Stromal cell of bone marrow (primary cell): ENCODE data around the gene PRSS53.
"Not testable (repeated sequence)": the region's sequence is repeated elsewhere in the genome, so short reads cannot be mapped to it uniquely, and the experiment has no call there.

ENCODE experiments used
- DNase-seq: peaks from one replicate; pipeline ENCODE4 v3.0.0-alpha.2; 2012; ENCODE audit warnings: low read depth

Gene PRSS53

GRCh38 chr16:31117384-31118222, 28.9 kb upstream of the PRSS53 start, which contains the start of gene KAT8:
Gene KAT8 (plus strand): TSS chr16:31117664. CDS start chr16:31117682, 18 bp downstream.
- DNase-seq: peak; percentile 96

GRCh38 chr16:31114468-31114867, 25.7 kb upstream of the PRSS53 start:
- no peak for DNase-seq

- no peak for DNase-seq
These were observed 24.7 kb upstream of the PRSS53 start for GRCh38 chr16:31113121-31114120.

GRCh38 chr16:31112711-31113110, 24.0 kb upstream of the PRSS53 start:
- no peak for DNase-seq

- DNase-seq: no peak
These were observed 23.2 kb upstream of the PRSS53 start for GRCh38 chr16:31111881-31112466.

- no peak for DNase-seq
These were observed 21.6 kb upstream of the PRSS53 start for GRCh38 chr16:31110106-31111034.

- no peak for DNase-seq
These were observed 20.9 kb upstream of the PRSS53 start for GRCh38 chr16:31109622-31110021.

- no peak for DNase-seq
These were observed 20.2 kb upstream of the PRSS53 start for GRCh38 chr16:31108794-31109558.

- peak; percentile 38 for DNase-seq
These were observed 19.5 kb upstream of the PRSS53 start, which contains the start of gene BCKDK for GRCh38 chr16:31108035-31108793. Gene BCKDK (plus strand): TSS chr16:31108386. CDS start chr16:31109224, 838 bp downstream.

- no peak for DNase-seq
These were observed 18.7 kb upstream of the PRSS53 start for GRCh38 chr16:31107465-31107867.

GRCh38 chr16:31106509-31107464, 18.0 kb upstream of the PRSS53 start:
- no peak for DNase-seq

- no peak for DNase-seq
These were observed 17.0 kb upstream of the PRSS53 start for GRCh38 chr16:31105677-31106213.

- not testable (repeated sequence) for DNase-seq
These were observed 12.3 kb upstream of the PRSS53 start for GRCh38 chr16:31100876-31101641.

GRCh38 chr16:31099860-31100638, 11.3 kb upstream of the PRSS53 start:
- no peak for DNase-seq

GRCh38 chr16:31094424-31095120, 5.8 kb upstream of the PRSS53 start, which contains the start of gene VKORC1:
Gene VKORC1 (minus strand): TSS chr16:31094797. CDS start chr16:31094729, 68 bp downstream.
- peak; percentile 98 for DNase-seq

GRCh38 chr16:31094088-31094423, 5.3 kb upstream of the PRSS53 start:
- DNase-seq: no peak
